Activated CD4-positive, alpha-beta T cell treated with anti-CD3 and anti-CD28 coated beads for 36 hours (primary cell): Measurements from ENCODE around the gene KCNIP2. TPM values are rescaled to one million over a fixed set of nuclear protein-coding genes. Genes with fewer than 3 reads are reported as not detected.

Experiments used
- ATAC-seq: fragments of 200-7000 bp; cut with Tn5 transposase; one replicate; pipeline ENCODE4 v1.10.0; 2021; ENCODE audit warnings: mild to moderate bottlenecking, moderate library complexity
- CTCF ChIA-PET: fragments of 350-600 bp; sonication (Branson Sonifier 250); formaldehyde crosslinking; loops from one replicate; lab custom pipeline; 2021; ENCODE audit warnings: antibody characterized with exemption; lab: Charles Lee
- POLR2A ChIA-PET: fragments of 350-600 bp; sonication (Branson Sonifier 250); formaldehyde crosslinking; loops from one replicate; lab custom pipeline; 2021; ENCODE audit warnings: antibody characterized with exemption, inconsistent platforms; lab: Charles Lee
- DNase-seq: peaks from one replicate; pipeline ENCODE4 v3.0.0-alpha.2; 2020
- H3K27ac Mint-ChIP-seq: one replicate; pipeline ENCODE4 v1.8.0; 2021; ENCODE audit warnings: mixed read lengths
- H3K27me3 Mint-ChIP-seq: one replicate; pipeline ENCODE4 v1.8.0; 2021; ENCODE audit warnings: mixed read lengths
- H3K36me3 Mint-ChIP-seq: one replicate; pipeline ENCODE4 v1.8.0; 2021; ENCODE audit warnings: low read depth, mixed read lengths
- H3K4me1 Mint-ChIP-seq: one replicate; pipeline ENCODE4 v1.8.0; 2021; ENCODE audit warnings: mixed read lengths
- H3K4me3 Mint-ChIP-seq: one replicate; pipeline ENCODE4 v1.8.0; 2021; ENCODE audit warnings: mild to moderate bottlenecking, moderate library complexity, mixed read lengths
- H3K9me3 Mint-ChIP-seq: one replicate; pipeline ENCODE4 v1.8.0; 2021; ENCODE audit warnings: low read depth, mixed read lengths
- intact Hi-C, 2 experiments: fragments of 100-400 bp; cut with DNase I in 1 of 2; cut with micrococcal nuclease in 1 of 2; formaldehyde crosslinking; loops; one replicate each; pipeline versions ENCODE4 v1.14.2 to v1.15.1; 2022 to 2024; cut with DNase I, micrococcal nuclease
- total RNA-seq, 2 experiments: library from RNA; stranded (reverse); gene quantifications; one replicate each; pipeline ENCODE4 v1.2.3, GENCODE V29; 2021

KCNIP2 gene
- 1 to 10 TPM; 2.7 to 2.8 TPM for total RNA-seq

GRCh38 chr10:101843032-101844021, at the start of gene KCNIP2:
Gene KCNIP2 (minus strand): TSS chr10:101843800. CDS start chr10:101843568, 232 bp downstream.
- peak; percentile 46 for ATAC-seq
- Mint-ChIP-seq H3K4me1 (peaks cover 43% of the 10 kb centered on the region), H3K27me3 (peaks cover 9% of the 10 kb centered on the region), H3K9me3 (no peaks in the 10 kb centered on the region), H3K4me3 (peak within 1 kb of the TSS; percentile 63), H3K27ac (no peak within 1 kb of the TSS), H3K36me3 (peaks cover 11% of the 10 kb centered on the region)
- ChIA-PET CTCF (interaction anchor here (0.6 to 9.8 kb wide), 6 partner anchors 8 to 871 kb away, joined by 3 to 145 read pairs (median 12); partner anchors contain the start of genes ARL3 and SFXN2), POLR2A (interaction anchor here (0.6 kb wide), 1 partner anchor 12 kb away, joined by 15 read pairs; no protein-coding TSS in a partner anchor)
- intact Hi-C loops, result no loop called here
- peak; percentile 80 for DNase-seq

GRCh38 chr10:101892782-101893391, 49.3 kb upstream of the KCNIP2 start:
- ChIA-PET CTCF (interaction anchor here (0.6 to 1.3 kb wide), 5 partner anchors 49 to 559 kb away, joined by 3 to 4 read pairs (median 3); no protein-coding TSS in a partner anchor), POLR2A (interaction anchor here (0.7 kb wide), 1 partner anchor 10 kb away, joined by 4 read pairs; no protein-coding TSS in a partner anchor)
- no peaks in the 10 kb centered on the region for H3K9me3 Mint-ChIP-seq
- H3K27me3 Mint-ChIP-seq, result no peaks in the 10 kb centered on the region
- no peak overlapping the region for H3K27ac Mint-ChIP-seq
- peaks cover 14% of the 10 kb centered on the region for H3K4me1 Mint-ChIP-seq
- no peak overlapping the region for H3K4me3 Mint-ChIP-seq
- peaks cover 8% of the 10 kb centered on the region for H3K36me3 Mint-ChIP-seq
- DNase-seq, result no peak
- intact Hi-C loops, result no loop called here
- no peak for ATAC-seq

DNA sequence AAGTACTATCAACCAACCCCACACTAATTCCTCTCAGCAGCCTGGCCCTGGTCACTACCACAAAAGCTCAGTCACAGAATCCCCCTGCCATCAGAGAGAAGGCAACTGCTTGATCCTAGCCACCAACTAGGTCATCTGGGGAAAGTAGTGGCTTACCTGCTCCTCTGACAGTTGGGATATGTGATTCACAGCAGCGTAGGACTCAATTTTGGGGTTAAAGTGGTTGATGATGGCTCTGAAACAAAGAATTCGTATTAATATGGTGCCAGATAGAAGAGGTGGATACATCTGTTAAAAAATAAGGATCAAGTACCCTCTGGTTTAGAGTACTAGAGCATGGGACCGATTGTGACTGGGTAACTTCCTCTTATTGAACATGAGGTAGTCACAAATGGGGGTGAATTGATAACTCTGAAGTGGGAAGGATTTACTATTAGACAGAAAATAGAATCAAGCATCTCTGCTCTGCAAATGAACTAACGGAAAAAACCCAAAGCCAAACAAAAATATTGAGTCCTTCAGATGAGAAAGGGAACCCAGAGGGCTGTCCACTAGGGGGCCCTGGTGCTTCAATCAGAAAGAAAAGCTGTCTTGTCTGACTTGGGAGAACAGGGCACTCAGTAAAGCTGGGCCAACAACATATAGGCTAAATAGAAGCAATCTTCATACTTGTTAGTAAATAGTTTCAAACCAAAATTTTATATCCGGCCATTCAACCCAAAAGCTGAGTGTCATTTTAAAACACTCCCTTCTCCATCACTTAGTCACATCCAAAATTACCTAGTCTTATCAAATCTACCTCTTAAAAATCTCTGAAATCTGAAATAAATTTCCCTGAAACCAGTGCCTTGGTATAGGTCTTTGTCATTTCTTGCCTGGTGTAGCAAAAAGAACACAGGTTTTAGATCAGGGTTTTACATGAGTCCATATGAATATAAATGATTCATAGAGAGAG, 45.9 kb upstream of the KCNIP2 start:
- Mint-ChIP-seq H3K27me3 (no peaks in the 10 kb centered on the region), H3K36me3 (peaks cover 13% of the 10 kb centered on the region), H3K4me1 (peaks cover 4% of the 10 kb centered on the region), H3K27ac (no peak overlapping the region), H3K9me3 (no peaks in the 10 kb centered on the region), H3K4me3 (no peak overlapping the region)
- peak; percentile 80 for ATAC-seq
- CTCF ChIA-PET, result interaction anchor here (0.5 to 5.4 kb wide), 34 partner anchors 8 to 1590 kb away, joined by 3 to 73 read pairs (median 4); no protein-coding TSS in a partner anchor
- POLR2A ChIA-PET, result no interaction called here
- DNase-seq, result peak; percentile 89
- intact Hi-C loops, result loop anchor here (1.0 kb wide), 4 partner anchors 49 to 184 kb away; no protein-coding TSS in a partner anchor

- CTCF ChIA-PET, result interaction anchor here (0.6 to 5.4 kb wide), 26 partner anchors 9 to 1588 kb away, joined by 3 to 73 read pairs (median 4); partner anchors contain the start of gene ARMH3
- Mint-ChIP-seq H3K4me1 (peaks cover 4% of the 10 kb centered on the region), H3K36me3 (peaks cover 13% of the 10 kb centered on the region), H3K4me3 (no peak overlapping the region), H3K9me3 (no peaks in the 10 kb centered on the region), H3K27me3 (no peaks in the 10 kb centered on the region), H3K27ac (no peak overlapping the region)
- intact Hi-C loops, result no loop called here
- no peak for ATAC-seq
- DNase-seq, result no peak
- POLR2A ChIA-PET, result interaction anchor here (0.8 kb wide), 1 partner anchor 25 kb away, joined by 3 read pairs; no protein-coding TSS in a partner anchor
These were observed 44.8 kb upstream of the KCNIP2 start for GRCh38 chr10:101888251-101888949.

DNA sequence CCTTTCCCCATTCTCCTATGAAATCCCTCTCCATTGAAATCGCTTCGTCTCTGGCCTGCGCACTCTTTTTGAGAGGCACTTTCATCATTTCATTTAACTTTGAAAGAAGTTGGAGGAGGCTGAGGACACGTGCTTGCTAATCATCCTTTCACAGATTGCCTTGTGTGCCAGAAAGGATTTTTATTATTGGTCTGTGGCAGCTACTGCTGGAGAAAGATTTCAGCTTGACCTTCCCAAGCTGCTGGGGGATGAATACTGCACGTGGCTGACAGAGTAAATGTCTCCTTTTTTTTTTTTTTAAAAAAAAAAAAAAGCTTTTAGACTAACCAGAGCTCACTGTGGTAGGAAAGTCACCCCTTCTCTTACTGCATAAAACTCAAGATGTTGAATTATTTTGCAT, 44.2 kb upstream of the KCNIP2 start:
- no peak overlapping the region for H3K27ac Mint-ChIP-seq
- intact Hi-C loops, result no loop called here
- no peak overlapping the region for H3K4me3 Mint-ChIP-seq
- no peaks in the 10 kb centered on the region for H3K9me3 Mint-ChIP-seq
- DNase-seq (no peak), ATAC-seq (no peak)
- ChIA-PET POLR2A (interaction anchor here (0.8 kb wide), 1 partner anchor 26 kb away, joined by 3 read pairs; no protein-coding TSS in a partner anchor), CTCF (interaction anchor here (0.7 to 5.4 kb wide), 12 partner anchors 8 to 185 kb away, joined by 3 to 73 read pairs (median 6); partner anchors contain the start of gene ARMH3)
- no peaks in the 10 kb centered on the region for H3K27me3 Mint-ChIP-seq
- H3K36me3 Mint-ChIP-seq, result peaks cover 13% of the 10 kb centered on the region
- H3K4me1 Mint-ChIP-seq, result peaks cover 4% of the 10 kb centered on the region

- CTCF ChIA-PET, result interaction anchor here (0.5 to 5.4 kb wide), 4 partner anchors 34 to 186 kb away, joined by 3 to 73 read pairs (median 12); no protein-coding TSS in a partner anchor
- ATAC-seq (no peak), DNase-seq (no peak)
- H3K36me3 Mint-ChIP-seq, result peaks cover 14% of the 10 kb centered on the region
- POLR2A ChIA-PET, result interaction anchor here (0.6 kb wide), 1 partner anchor 902 kb away, joined by 5 read pairs; no protein-coding TSS in a partner anchor
- H3K27ac Mint-ChIP-seq, result no peak overlapping the region
- H3K4me1 Mint-ChIP-seq, result peaks cover 4% of the 10 kb centered on the region
- no peaks in the 10 kb centered on the region for H3K27me3 Mint-ChIP-seq
- intact Hi-C loops, result no loop called here
- no peak overlapping the region for H3K4me3 Mint-ChIP-seq
- no peaks in the 10 kb centered on the region for H3K9me3 Mint-ChIP-seq
These were observed 43.1 kb upstream of the KCNIP2 start for GRCh38 chr10:101886521-101887312.

DNA sequence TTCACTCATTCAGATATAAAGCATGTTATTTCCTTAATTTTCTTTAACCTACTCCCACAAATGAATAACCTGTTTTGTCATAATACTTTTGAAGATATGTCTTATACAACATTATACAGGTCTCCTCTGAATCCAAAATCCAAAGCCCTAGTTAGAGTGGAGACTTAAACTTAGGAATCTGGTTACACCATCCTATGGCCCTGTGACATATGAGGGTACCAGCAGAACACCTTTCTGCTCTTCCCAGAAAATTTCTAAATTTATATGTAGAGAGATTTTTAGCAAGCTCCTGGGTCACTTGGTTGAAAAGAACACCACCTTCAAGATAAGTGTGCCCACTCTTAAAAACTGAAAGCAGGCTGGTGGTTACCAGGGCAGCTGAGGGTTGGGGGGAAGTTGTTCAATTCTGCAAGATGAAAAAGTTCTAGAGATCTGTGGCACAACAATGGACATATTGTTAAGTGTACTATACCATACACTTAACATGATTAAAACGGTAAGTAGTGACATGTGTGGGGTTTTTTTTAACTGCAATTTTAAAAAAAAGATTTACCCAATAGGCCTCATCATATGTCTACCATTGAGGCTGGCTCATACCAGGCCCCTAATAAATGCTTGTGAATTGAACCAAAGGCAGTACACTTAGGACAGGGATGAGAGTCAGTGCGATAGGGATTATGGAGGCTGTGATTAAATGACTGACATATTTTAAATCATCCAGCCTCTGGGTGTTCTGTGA, 37.6 kb upstream of the KCNIP2 start:
- Mint-ChIP-seq H3K4me1 (peaks cover 6% of the 10 kb centered on the region), H3K4me3 (no peak overlapping the region), H3K9me3 (no peaks in the 10 kb centered on the region), H3K27me3 (no peaks in the 10 kb centered on the region), H3K27ac (no peak overlapping the region), H3K36me3 (peaks cover 7% of the 10 kb centered on the region)
- intact Hi-C loops, result no loop called here
- POLR2A ChIA-PET, result interaction anchor here (0.7 kb wide), 1 partner anchor 412 kb away, joined by 5 read pairs; no protein-coding TSS in a partner anchor
- DNase-seq, result no peak
- ATAC-seq, result no peak
- CTCF ChIA-PET, result interaction anchor here (0.7 to 1.7 kb wide), 5 partner anchors 9 to 130 kb away, joined by 3 to 7 read pairs (median 5); no protein-coding TSS in a partner anchor

GRCh38 chr10:101880232-101880573, 36.6 kb upstream of the KCNIP2 start:
- ATAC-seq (no peak), DNase-seq (no peak)
- H3K4me1 Mint-ChIP-seq, result peaks cover 8% of the 10 kb centered on the region
- no peak overlapping the region for H3K4me3 Mint-ChIP-seq
- intact Hi-C loops, result no loop called here
- ChIA-PET CTCF (interaction anchor here (1.3 to 2.3 kb wide), 3 partner anchors 8 to 22 kb away, joined by 3 to 9 read pairs (median 5); no protein-coding TSS in a partner anchor), POLR2A (no interaction called here)
- H3K9me3 Mint-ChIP-seq, result no peaks in the 10 kb centered on the region
- H3K36me3 Mint-ChIP-seq, result peaks cover 5% of the 10 kb centered on the region
- no peak overlapping the region for H3K27ac Mint-ChIP-seq
- no peaks in the 10 kb centered on the region for H3K27me3 Mint-ChIP-seq
